AG04450 (cell line): ENCODE data around the gene ZDHHC5. TPM values are rescaled to one million over a fixed set of nuclear protein-coding genes. Genes with fewer than 3 reads are reported as not detected.

Experiments used
- CTCF ChIA-PET: fragments of 300-600, 350-600 bp; formaldehyde crosslinking; extraction: SDS; loops from one replicate; lab custom pipeline; 2022; ENCODE audit warnings: antibody characterized with exemption, inconsistent platforms; lab: Charles Lee
- POLR2A ChIA-PET: fragments of 350-600 bp; formaldehyde crosslinking; extraction: SDS; loops from one replicate; lab custom pipeline; 2021; ENCODE audit warnings: antibody characterized with exemption, inconsistent platforms; lab: Yijun Ruan, JAX
- DNase-seq: peaks from one replicate; pipeline ENCODE4 v3.0.0-alpha.2; 2011; ENCODE audit warnings: low read depth, low spot score
- H3K27ac ChIP-seq: one replicate; pipeline ENCODE4 v1.5.1; 2012; ENCODE audit warnings: low read depth, low read length, control low read depth
- H3K27me3 ChIP-seq: one replicate; pipeline ENCODE4 v1.6.0; 2012; ENCODE audit warnings: low read length; ENCODE audit not compliant: control insufficient read depth, insufficient read depth
- H3K4me3 ChIP-seq: 2 replicates; pipeline ENCODE4 v1.5.1; 2011; ENCODE audit warnings: mild to moderate bottlenecking, low read depth, low read length, control low read depth
- H3K9me3 ChIP-seq: 2 replicates; pipeline ENCODE4 v1.5.1; 2012; ENCODE audit warnings: low read length; ENCODE audit not compliant: control insufficient read depth, insufficient read depth
- polyA plus RNA-seq: library from polyadenylated mRNA; depleted of rRNA; stranded (reverse); fragments of >200 nt; gene quantifications from 2 replicates; pipeline ENCODE4 v1.2.3, GENCODE V29; 2011
- TF ChIP-seq, protein P1 (sequence below): IDR thresholded peaks from 2 replicates; pipeline ENCODE4 v1.5.1; 2011; ENCODE audit warnings: low read depth, low read length, control low read depth, inconsistent platforms

ZDHHC5 gene
- polyA plus RNA-seq, 1 experiment, result 56.7 TPM

GRCh38 chr11:57646799-57647303, 21.1 kb upstream of the ZDHHC5 start:
- Histone ChIP-seq H3K9me3 (no peaks in the 10 kb centered on the region; the same call in 1 of the 2 replicates), H3K27me3 (peaks cover 21% of the 10 kb centered on the region), H3K27ac (no peak overlapping the region), H3K4me3 (no peak overlapping the region)
- ChIA-PET CTCF (interaction anchor here (0.6 to 2.3 kb wide), 6 partner anchors 10 to 190 kb away, joined by 3 to 8 read pairs (median 4); partner anchors contain the start of gene UBE2L6), POLR2A (no interaction called here)
- no peak for DNase-seq
- TF ChIP-seq, protein P1, sequence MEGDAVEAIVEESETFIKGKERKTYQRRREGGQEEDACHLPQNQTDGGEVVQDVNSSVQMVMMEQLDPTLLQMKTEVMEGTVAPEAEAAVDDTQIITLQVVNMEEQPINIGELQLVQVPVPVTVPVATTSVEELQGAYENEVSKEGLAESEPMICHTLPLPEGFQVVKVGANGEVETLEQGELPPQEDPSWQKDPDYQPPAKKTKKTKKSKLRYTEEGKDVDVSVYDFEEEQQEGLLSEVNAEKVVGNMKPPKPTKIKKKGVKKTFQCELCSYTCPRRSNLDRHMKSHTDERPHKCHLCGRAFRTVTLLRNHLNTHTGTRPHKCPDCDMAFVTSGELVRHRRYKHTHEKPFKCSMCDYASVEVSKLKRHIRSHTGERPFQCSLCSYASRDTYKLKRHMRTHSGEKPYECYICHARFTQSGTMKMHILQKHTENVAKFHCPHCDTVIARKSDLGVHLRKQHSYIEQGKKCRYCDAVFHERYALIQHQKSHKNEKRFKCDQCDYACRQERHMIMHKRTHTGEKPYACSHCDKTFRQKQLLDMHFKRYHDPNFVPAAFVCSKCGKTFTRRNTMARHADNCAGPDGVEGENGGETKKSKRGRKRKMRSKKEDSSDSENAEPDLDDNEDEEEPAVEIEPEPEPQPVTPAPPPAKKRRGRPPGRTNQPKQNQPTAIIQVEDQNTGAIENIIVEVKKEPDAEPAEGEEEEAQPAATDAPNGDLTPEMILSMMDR, result no peak

DNA sequence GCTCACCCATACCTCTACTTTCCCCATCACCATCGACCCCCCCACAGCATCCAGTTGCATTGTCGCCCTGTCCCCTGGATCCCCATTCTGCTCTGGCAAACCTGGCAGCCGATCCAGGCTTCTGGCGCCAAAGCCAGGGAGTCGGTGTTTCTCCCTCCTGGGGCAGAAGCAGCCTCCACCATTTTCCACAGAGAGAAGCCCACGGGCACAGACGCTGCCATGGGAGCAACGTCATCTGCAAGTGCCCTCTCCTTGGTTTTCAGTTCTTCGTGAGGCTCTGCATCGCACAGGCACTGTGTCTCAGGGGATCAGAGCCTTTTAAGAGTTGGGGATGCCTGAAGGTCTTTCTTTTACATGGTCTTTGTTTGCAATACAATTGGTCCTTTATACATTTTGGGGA, 20.5 kb upstream of the ZDHHC5 start:
- TF ChIP-seq, protein P1, result no peak
- Histone ChIP-seq H3K27ac (no peak overlapping the region), H3K27me3 (peaks cover 21% of the 10 kb centered on the region), H3K9me3 (no peaks in the 10 kb centered on the region; the same call in 1 of the 2 replicates), H3K4me3 (0 out of 2 replicates have a peak overlapping the region, but pooled peaks have one; percentile 10)
- ChIA-PET CTCF (interaction anchor here (0.6 to 2.3 kb wide), 5 partner anchors 10 to 190 kb away, joined by 3 to 8 read pairs (median 4); partner anchors contain the start of gene UBE2L6), POLR2A (interaction anchor here (1.2 kb wide), 1 partner anchor 79 kb away, joined by 5 read pairs; no protein-coding TSS in a partner anchor)
- DNase-seq, result no peak

GRCh38 chr11:57647960-57648800, 19.7 kb upstream of the ZDHHC5 start:
- ChIA-PET POLR2A (interaction anchor here (1.2 to 1.8 kb wide), 2 partner anchors 8 to 80 kb away, joined by 5 to 8 read pairs; no protein-coding TSS in a partner anchor), CTCF (interaction anchor here (0.8 to 2.3 kb wide), 2 partner anchors 81 to 121 kb away, joined by 4 to 8 read pairs; partner anchors contain the start of gene UBE2L6)
- peaks cover 21% of the 10 kb centered on the region for H3K27me3 ChIP-seq
- TF ChIP-seq, protein P1, result no peak
- no peak overlapping the region for H3K27ac ChIP-seq
- DNase-seq, result no peak
- no peaks in the 10 kb centered on the region; the same call in 1 of the 2 replicates for H3K9me3 ChIP-seq
- H3K4me3 ChIP-seq, result peak overlapping the region; percentile 69

GRCh38 chr11:57648801-57649735, 18.8 kb upstream of the ZDHHC5 start:
- H3K27me3 ChIP-seq, result peaks cover 21% of the 10 kb centered on the region
- H3K4me3 ChIP-seq, result peak overlapping the region; percentile 69
- TF ChIP-seq, protein P1, result no peak
- no peak for DNase-seq
- H3K27ac ChIP-seq, result no peak overlapping the region
- no peaks in the 10 kb centered on the region; the same call in 1 of the 2 replicates for H3K9me3 ChIP-seq
- CTCF ChIA-PET, result interaction anchor here (0.8 to 1.0 kb wide), 2 partner anchors 8 to 82 kb away, joined by 3 to 4 read pairs; partner anchors contain the start of gene UBE2L6
- POLR2A ChIA-PET, result interaction anchor here (1.2 to 1.8 kb wide), 2 partner anchors 9 to 81 kb away, joined by 5 to 8 read pairs; no protein-coding TSS in a partner anchor
